OCI-LY3 (cell line): ENCODE results near the gene ADORA1.
A peak's percentile ranks its signal among the peaks of the same experiment; 100 is the strongest.

Experiments used
- H2AFZ ChIP-seq: fragments of 200-600, 300-600 bp; shearing (Covaris generic); 2 replicates; pipeline ENCODE4 v1.6.0; 2014; ENCODE audit warnings: antibody characterized with exemption, low read depth, low read length
- H3K27ac ChIP-seq: fragments of 200-600, 300-600 bp; sonication (generic); 2 replicates; pipeline ENCODE4 v1.5.1; 2014; ENCODE audit warnings: mild to moderate bottlenecking, low read length, moderate library complexity, mixed read lengths
- H3K27me3 ChIP-seq: fragments of 200-600, 300-600 bp; sonication (generic); 2 replicates; pipeline ENCODE4 v1.6.1; 2014; ENCODE audit warnings: low read depth, low read length, mixed read lengths
- H3K36me3 ChIP-seq: fragments of 200-600, 300-600 bp; sonication (generic); replicated peaks from 2 replicates; pipeline ENCODE3; 2014; ENCODE audit warnings: low read depth, low read length, mixed read lengths
- H3K4me1 ChIP-seq: fragments of 300-600, 200-600 bp; sonication (generic); 2 replicates; pipeline ENCODE4 v1.6.1; 2014; ENCODE audit warnings: low read length, mixed read lengths
- H3K4me2 ChIP-seq: fragments of 200-600, 300-600 bp; sonication (generic); 2 replicates; pipeline ENCODE4 v1.6.1; 2014; ENCODE audit warnings: low read length, mixed read lengths
- H3K4me3 ChIP-seq: fragments of 300-600, 200-600 bp; sonication (generic); 2 replicates; pipeline ENCODE4 v1.5.1; 2014; ENCODE audit warnings: antibody characterized with exemption, mild to moderate bottlenecking, low read length, moderate library complexity
- H3K79me2 ChIP-seq: fragments of 300-600, 200-600 bp; shearing (Covaris generic); 2 replicates; pipeline ENCODE4 v1.6.1; 2014; ENCODE audit warnings: mild to moderate bottlenecking, low read length, mixed read lengths
- H3K9ac ChIP-seq: fragments of 300-600, 200-600 bp; shearing (Covaris generic); 2 replicates; pipeline ENCODE4 v1.6.0; 2014; ENCODE audit warnings: mild to moderate bottlenecking, low read length, moderate library complexity
- H3K9me3 ChIP-seq: fragments of 200-600, 300-600 bp; shearing (Covaris generic); 2 replicates; pipeline ENCODE4 v1.6.1; 2014; ENCODE audit warnings: low read length, mixed read lengths; ENCODE audit not compliant: insufficient read depth
- H4K20me1 ChIP-seq: fragments of 200-600, 300-600 bp; sonication (generic); 2 replicates; pipeline ENCODE4 v1.6.1; 2016; ENCODE audit warnings: low read length, mixed read lengths; ENCODE audit not compliant: insufficient read depth
- EZH2phosphoT487 ChIP-seq: fragments of 200-600 bp; shearing (Covaris generic); IDR thresholded peaks from 2 replicates; pipeline ENCODE4 v1.6.1; 2018; ENCODE audit warnings: antibody characterized with exemption, mixed run types, low read depth
- TF ChIP-seq, protein P1 (sequence below): fragments of 200-600, 300-600 bp; sonication (generic); IDR thresholded peaks from 2 replicates; pipeline ENCODE4 v1.5.1; 2014; ENCODE audit warnings: antibody characterized with exemption, low read length, low read depth

ADORA1 gene

GRCh38 chr1:203124546-203125317 lies 2.8 kb upstream of the ADORA1 start:
- Histone ChIP-seq H3K4me3 (no peak overlapping the region), H3K27ac (no peak overlapping the region), H3K79me2 (no peaks in the 10 kb centered on the region), H3K4me1 (no peaks in the 10 kb centered on the region), H4K20me1 (no peaks in the 10 kb centered on the region), H3K4me2 (no peak overlapping the region), H2AFZ (no peak overlapping the region), H3K9me3 (no peaks in the 10 kb centered on the region), H3K9ac (no peak overlapping the region), H3K27me3 (peaks cover 68% of the 10 kb centered on the region), H3K36me3 (no peaks in the 10 kb centered on the region)
- TF ChIP-seq, protein P1, sequence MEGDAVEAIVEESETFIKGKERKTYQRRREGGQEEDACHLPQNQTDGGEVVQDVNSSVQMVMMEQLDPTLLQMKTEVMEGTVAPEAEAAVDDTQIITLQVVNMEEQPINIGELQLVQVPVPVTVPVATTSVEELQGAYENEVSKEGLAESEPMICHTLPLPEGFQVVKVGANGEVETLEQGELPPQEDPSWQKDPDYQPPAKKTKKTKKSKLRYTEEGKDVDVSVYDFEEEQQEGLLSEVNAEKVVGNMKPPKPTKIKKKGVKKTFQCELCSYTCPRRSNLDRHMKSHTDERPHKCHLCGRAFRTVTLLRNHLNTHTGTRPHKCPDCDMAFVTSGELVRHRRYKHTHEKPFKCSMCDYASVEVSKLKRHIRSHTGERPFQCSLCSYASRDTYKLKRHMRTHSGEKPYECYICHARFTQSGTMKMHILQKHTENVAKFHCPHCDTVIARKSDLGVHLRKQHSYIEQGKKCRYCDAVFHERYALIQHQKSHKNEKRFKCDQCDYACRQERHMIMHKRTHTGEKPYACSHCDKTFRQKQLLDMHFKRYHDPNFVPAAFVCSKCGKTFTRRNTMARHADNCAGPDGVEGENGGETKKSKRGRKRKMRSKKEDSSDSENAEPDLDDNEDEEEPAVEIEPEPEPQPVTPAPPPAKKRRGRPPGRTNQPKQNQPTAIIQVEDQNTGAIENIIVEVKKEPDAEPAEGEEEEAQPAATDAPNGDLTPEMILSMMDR: no peak
- no peak for TF ChIP-seq EZH2phosphoT487

- Histone ChIP-seq H3K9ac (no peak overlapping the region), H3K79me2 (no peaks in the 10 kb centered on the region), H4K20me1 (no peaks in the 10 kb centered on the region), H3K4me2 (no peak overlapping the region), H3K36me3 (no peaks in the 10 kb centered on the region), H3K4me3 (no peak overlapping the region), H3K27me3 (peaks cover 71% of the 10 kb centered on the region), H3K27ac (no peak overlapping the region), H3K9me3 (no peaks in the 10 kb centered on the region), H2AFZ (no peak overlapping the region), H3K4me1 (no peaks in the 10 kb centered on the region)
- no peak for TF ChIP-seq EZH2phosphoT487
- TF ChIP-seq, protein P1: peak; percentile 31; the same call in 1 of the 2 replicates
Measured at GRCh38 chr1:203126151-203126865, 1.2 kb upstream of the ADORA1 start.

DNA sequence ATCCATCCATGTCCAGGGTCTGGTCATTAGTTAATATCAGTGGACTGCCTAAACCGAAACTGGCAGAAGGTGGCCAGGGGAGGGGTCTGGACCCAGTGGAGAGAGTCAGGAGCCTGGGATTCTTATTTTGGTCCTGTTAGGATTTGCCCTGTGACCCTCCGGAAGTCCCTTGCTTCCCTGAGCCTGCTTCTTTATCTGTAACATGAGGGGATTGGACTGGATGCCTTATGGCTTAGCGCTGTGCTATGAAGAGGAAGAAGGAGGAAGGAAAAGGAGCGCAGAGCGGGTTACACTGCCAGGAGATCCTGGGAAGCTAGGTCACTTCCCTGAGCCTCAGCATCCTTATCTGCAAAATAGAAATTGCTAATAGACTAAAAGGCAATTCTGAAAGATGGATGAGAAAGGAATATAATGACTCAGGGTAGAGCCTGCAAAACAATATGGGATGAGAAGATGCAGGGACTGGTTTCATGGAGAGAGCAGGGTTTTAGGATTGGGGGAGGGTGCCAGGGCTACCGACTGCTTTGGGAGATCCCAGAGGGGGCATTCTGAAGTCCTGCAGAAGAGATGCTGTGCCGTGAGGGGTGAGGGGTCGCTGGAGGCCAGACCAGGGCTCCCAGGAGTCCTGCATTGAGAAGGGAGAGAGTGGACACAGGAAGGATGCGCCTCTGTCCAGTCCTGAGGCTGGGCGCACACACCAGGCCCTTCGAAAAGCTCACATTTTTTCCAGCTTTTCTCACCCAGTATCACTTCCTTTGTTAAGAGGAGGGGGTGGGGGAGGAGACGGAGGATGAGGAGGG lies 460 bp upstream of the ADORA1 start:
- H3K4me3 ChIP-seq: no peak overlapping the region
- no peak for TF ChIP-seq EZH2phosphoT487
- TF ChIP-seq, protein P1: no peak
- H3K27me3 ChIP-seq: peaks cover 71% of the 10 kb centered on the region
- H3K9me3 ChIP-seq: no peaks in the 10 kb centered on the region
- H4K20me1 ChIP-seq: no peaks in the 10 kb centered on the region
- H3K4me2 ChIP-seq: no peak overlapping the region
- H3K36me3 ChIP-seq: no peaks in the 10 kb centered on the region
- no peaks in the 10 kb centered on the region for H3K79me2 ChIP-seq
- no peaks in the 10 kb centered on the region for H3K4me1 ChIP-seq
- no peak overlapping the region for H3K9ac ChIP-seq
- H3K27ac ChIP-seq: no peak overlapping the region
- no peak overlapping the region for H2AFZ ChIP-seq

GRCh38 chr1:203128431-203128715 lies 847 bp downstream of the ADORA1 start:
- H2AFZ ChIP-seq: no peak overlapping the region
- no peaks in the 10 kb centered on the region for H3K9me3 ChIP-seq
- TF ChIP-seq, protein P1: no peak
- no peak for TF ChIP-seq EZH2phosphoT487
- no peak overlapping the region for H3K9ac ChIP-seq
- H4K20me1 ChIP-seq: no peaks in the 10 kb centered on the region
- H3K27ac ChIP-seq: no peak overlapping the region
- H3K27me3 ChIP-seq: peaks cover 65% of the 10 kb centered on the region
- no peaks in the 10 kb centered on the region for H3K79me2 ChIP-seq
- H3K36me3 ChIP-seq: no peaks in the 10 kb centered on the region
- no peak overlapping the region for H3K4me3 ChIP-seq
- H3K4me1 ChIP-seq: no peaks in the 10 kb centered on the region
- H3K4me2 ChIP-seq: no peak overlapping the region
